GM18868 (cell line): ENCODE results near the gene CLDN18.
A peak's percentile ranks its signal among the peaks of the same experiment; 100 is the strongest.

Experiments
- ATAC-seq: cut with Tn5 transposase; IDR thresholded peaks from one replicate; pipeline ENCODE4 v1.9.1; 2021; ENCODE audit warnings: mild to moderate bottlenecking, moderate library complexity; ENCODE audit not compliant: unreplicated experiment

Gene CLDN18

GRCh38 chr3:138060792-138061191 lies 50.8 kb downstream of the CLDN18 start:
- ATAC-seq: peak; percentile 82

GRCh38 chr3:138062037-138062436 lies 52.1 kb downstream of the CLDN18 start:
- ATAC-seq: no peak

DNA sequence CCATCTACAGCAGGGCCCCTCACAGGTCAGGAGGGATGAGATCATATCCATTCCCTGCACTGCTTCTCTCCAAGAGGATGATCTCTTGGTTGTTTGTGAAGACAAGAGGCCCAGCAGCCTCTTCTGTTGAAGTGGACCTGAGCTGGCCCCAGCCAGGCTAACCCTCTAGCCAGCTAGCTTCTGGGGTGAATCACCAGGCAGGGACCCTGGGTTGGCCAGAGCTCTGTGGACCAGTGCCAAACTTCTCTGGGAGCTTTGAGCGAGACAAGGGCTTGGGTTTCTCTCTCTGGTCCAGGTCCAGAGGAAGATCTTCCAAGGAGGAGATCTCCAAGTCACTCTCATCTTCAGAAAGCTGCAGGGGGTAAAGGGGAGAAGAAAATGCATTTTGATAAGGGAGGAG lies 52.7 kb downstream of the CLDN18 start:
- no peak for ATAC-seq

DNA sequence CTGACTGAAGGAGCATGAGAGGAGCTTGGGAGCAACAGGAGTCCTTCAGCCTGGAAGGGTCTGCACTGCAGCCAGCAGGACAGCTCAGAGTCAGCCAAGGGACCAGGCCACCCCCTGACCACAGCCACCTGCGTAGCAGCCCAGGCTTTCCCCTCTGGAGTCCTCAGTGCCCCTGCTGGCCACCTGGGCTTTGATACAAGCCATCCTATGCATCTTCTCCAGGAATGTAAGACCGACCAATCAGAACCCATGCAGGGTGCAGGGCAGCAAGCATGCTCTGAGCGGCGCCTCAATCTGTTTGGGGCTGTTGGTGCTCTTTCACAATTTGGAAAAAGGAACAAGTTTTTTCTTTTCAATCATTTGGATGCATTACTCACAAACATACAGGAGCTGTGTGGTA lies 53.5 kb downstream of the CLDN18 start:
- no peak for ATAC-seq

DNA sequence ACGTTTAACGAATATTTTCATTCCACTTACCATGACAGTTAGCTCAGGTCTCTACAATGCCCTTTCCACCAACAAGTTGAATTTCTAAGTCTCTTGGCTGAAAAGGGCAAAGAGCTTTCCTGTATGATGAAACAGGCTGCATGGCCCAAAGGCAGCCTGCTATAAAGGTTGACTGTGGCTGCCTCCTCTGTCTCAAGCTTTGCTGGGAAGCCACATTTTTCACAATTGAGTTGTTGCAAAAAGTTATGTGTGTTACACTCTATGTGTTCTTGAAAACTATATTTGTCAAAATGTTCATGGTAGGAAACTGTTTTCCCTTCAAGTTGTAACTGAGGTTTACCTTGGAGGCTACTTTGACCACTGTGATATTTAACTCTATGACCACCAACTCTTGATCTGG lies 56.0 kb downstream of the CLDN18 start:
- peak; percentile 2 for ATAC-seq

GRCh38 chr3:138066383-138066782 lies 56.4 kb downstream of the CLDN18 start:
- ATAC-seq: peak; percentile 93

GRCh38 chr3:138066972-138067371 lies 57.0 kb downstream of the CLDN18 start:
- no peak for ATAC-seq

DNA sequence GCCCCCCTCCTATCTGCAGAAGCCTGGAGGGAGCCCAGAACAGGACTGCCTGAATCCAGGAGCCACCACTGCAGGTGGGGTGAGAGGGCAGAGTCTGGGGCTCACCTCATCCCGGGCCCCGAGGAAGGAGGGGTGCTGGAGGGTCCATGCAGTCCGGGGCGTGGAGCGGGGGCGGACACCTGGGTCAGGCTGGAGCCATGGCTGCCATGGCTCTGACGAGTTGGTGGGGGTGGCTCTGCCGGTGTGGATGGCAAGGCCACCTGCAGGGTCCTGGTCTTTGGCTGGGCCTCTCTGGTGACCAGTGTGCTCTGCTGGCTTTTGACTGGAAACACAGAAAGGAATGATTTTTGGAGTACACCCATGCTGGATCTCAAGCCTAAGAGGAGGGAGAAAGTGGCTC lies 58.1 kb downstream of the CLDN18 start:
- no peak for ATAC-seq

DNA sequence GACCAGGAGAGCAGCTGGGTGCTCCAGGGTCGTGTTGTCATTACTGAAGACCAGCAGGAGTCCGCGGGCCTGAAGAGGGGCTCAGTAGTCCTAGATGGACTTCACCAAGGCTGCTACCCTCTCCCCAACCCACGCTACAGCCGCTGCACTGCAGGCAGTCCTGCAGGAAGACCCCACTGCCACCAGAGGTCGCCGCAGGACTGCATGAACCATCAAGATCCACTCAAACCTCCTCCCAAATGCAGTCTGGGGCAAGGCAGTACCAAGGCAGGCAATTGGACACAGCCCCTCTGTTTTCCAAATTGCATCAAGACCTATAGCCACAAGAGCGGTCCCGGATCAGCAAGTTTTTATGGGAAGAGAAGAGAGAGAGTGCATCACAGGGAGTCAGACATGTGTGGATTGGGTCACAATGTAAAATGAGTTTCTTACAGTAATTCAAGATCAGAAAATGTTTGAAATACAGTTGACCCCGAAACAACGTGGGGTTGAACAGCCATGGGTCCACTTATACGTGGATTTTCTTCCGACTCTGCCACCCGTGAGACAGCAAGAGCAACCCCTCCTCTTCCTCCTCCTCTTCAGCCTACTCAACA lies 58.7 kb downstream of the CLDN18 start:
- peak; percentile 75 for ATAC-seq

DNA sequence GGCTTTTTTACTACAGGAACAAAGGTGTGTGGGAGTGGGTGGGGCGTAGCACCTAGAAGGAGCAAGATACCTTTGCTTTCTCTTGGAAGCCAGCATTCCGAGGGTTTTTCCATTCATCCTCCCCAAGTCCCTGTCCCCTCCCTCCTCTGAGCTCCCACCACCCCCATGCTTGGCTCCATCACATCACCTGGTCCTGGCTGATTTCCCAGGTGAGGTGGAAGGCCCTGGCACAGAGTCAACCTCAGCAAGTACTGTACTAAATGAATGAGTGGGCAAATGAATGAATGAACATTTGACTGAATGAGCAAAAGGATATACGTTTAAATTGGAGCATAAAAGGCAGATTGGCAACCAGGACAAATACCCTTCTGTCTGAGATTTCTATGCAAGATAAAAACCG lies 60.0 kb downstream of the CLDN18 start:
- ATAC-seq: no peak

GRCh38 chr3:138072796-138073195 lies 62.8 kb downstream of the CLDN18 start:
- no peak for ATAC-seq

GRCh38 chr3:138078096-138078495 lies 68.1 kb downstream of the CLDN18 start:
- no peak for ATAC-seq

GRCh38 chr3:138078901-138079344 lies 69.0 kb downstream of the CLDN18 start:
- no peak for ATAC-seq

- no peak for ATAC-seq
Observed at GRCh38 chr3:138079901-138080300, 69.9 kb downstream of the CLDN18 start.

DNA sequence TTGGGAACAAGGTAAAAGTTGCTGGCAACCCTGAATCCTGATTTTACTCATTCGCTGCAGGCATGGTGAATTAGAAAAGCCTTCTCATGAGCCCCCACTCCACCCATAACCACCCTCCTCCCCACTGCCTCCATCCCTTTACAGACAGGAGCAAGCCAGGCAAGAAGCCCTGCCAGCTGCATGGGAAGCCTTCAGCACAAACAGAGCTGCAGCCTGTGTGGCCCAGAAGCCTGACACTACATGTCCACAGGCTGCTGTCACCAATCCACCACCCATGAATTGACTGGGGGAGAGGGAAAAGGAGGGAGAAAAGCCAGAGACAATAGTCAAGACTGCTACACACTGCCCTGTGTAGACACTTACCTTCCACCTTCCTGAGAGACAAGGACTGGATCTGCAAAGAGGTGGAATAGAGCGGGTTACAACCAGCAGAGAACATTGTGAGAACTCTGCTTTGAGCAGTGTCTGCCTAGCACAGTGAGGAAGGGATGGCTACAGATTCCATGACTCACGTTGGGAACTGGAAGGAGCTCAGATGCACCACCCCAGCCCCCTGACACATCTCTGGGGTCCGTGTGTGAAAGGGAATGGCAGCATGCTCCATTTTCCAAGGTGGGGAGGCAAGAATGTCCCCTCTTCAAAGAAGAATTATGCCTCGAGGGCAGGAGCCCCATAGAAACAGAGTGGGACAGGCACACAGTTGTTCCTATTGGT lies 71.6 kb downstream of the CLDN18 start:
- ATAC-seq: no peak

GRCh38 chr3:138082085-138082991 lies 72.4 kb downstream of the CLDN18 start:
- ATAC-seq: no peak

DNA sequence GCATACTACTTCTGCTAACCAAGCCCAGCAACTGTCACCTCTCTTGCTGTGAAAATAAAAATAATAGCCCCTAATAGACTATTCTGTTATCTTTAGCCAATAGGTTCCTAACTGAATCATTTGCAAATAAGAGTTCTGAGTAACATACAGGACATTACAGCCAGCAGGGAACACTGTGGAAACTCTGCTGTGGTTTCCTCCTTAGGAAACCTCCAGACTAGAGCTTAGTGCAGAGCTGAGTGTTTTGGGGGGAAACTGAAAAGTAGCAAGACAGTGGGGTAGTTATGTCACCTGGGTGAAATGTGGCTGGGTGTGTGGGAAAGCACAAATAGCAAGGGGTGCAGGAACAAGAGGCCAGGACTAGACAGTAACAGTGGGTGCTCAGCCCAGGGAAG lies 73.0 kb downstream of the CLDN18 start:
- no peak for ATAC-seq
